SK-N-SH (cell line): ENCODE results near the gene ERCC2. TPM values are rescaled to one million over a fixed set of nuclear protein-coding genes. Genes with fewer than 3 reads are reported as not detected.

ENCODE experiments used
- CTCF ChIA-PET: fragments of 300-600, 350-600 bp; formaldehyde crosslinking; extraction: SDS; loops from one replicate; lab custom pipeline; 2021; lab: Yijun Ruan, JAX
- POLR2A ChIA-PET: fragments of 350-600 bp; sonication (Branson Sonifier 250); formaldehyde crosslinking; extraction: SDS; loops from one replicate; lab custom pipeline; 2020; ENCODE audit warnings: antibody characterized with exemption, inconsistent platforms; lab: Yijun Ruan, JAX
- DNase-seq: peaks from one replicate; pipeline ENCODE4 v3.0.0; 2012
- H2AFZ ChIP-seq: fragments of 200-600 bp; sonication (generic); 2 replicates; pipeline ENCODE4 v1.8.1; 2016; ENCODE audit warnings: antibody characterized with exemption, mild to moderate bottlenecking, low read depth
- H3F3A ChIP-seq: fragments of 200-600 bp; sonication (generic); replicated peaks from 2 replicates; pipeline ENCODE3; 2016; ENCODE audit warnings: antibody characterized with exemption, mild to moderate bottlenecking; ENCODE audit not compliant: insufficient read depth
- H3K27ac ChIP-seq, 2 experiments: fragments of 200-500 bp in 1 of 2; fragments of 200-600 bp in 1 of 2; sonication (Bioruptor generic) in 1 of 2; sonication (generic), shearing (Covaris generic) in 1 of 2; 2 replicates each; pipeline versions ENCODE4 v1.5.1 to v1.6.1; 2014 to 2016; ENCODE audit warnings: low read depth in 2 of 2, inconsistent platforms in 1 of 2, low read length in 1 of 2, mild to moderate bottlenecking in 1 of 2, mixed read lengths in 1 of 2
- H3K27me3 ChIP-seq: fragments of 200-600 bp; sonication (generic), shearing (Covaris generic); 2 replicates; pipeline ENCODE4 v1.6.1; 2016; ENCODE audit warnings: mixed run types; ENCODE audit not compliant: insufficient read depth
- H3K36me3 ChIP-seq, 2 experiments: fragments of 200-500 bp in 1 of 2; fragments of 200-600 bp in 1 of 2; sonication (Bioruptor generic) in 1 of 2; sonication (generic) in 1 of 2; replicated peaks in 1 of 2; 2 replicates each; pipeline versions ENCODE3 to v1.5.1; 2014 to 2016; ENCODE audit warnings: low read length in 1 of 2, mild to moderate bottlenecking in 1 of 2; ENCODE audit not compliant: insufficient read depth in 2 of 2, control insufficient read depth in 1 of 2
- H3K4me1 ChIP-seq, 2 experiments: fragments of 200-500 bp in 1 of 2; fragments of 200-600 bp in 1 of 2; sonication (Bioruptor generic) in 1 of 2; sonication (generic), shearing (Covaris generic) in 1 of 2; 2 replicates each; pipeline versions ENCODE4 v1.5.1 to v1.6.1; 2014 to 2016; ENCODE audit warnings: low read depth in 1 of 2, low read length in 1 of 2, mixed run types in 1 of 2; ENCODE audit not compliant: insufficient read depth in 2 of 2, control insufficient read depth in 1 of 2
- H3K4me2 ChIP-seq: fragments of 200-600 bp; sonication (generic), shearing (Covaris generic); 2 replicates; pipeline ENCODE4 v1.6.1; 2017; ENCODE audit warnings: mixed run types
- H3K4me3 ChIP-seq, 2 experiments: fragments of 200-500 bp in 1 of 2; fragments of 200-600 bp in 1 of 2; sonication (Bioruptor generic) in 1 of 2; sonication (generic), shearing (Covaris generic) in 1 of 2; 2 replicates each; pipeline versions ENCODE4 v1.5.1 to v1.8.1; 2014 to 2016; ENCODE audit warnings: low read depth in 2 of 2, inconsistent platforms in 1 of 2, low read length in 1 of 2, mild to moderate bottlenecking in 1 of 2, mixed read lengths in 1 of 2, moderate library complexity in 1 of 2
- H3K79me2 ChIP-seq: fragments of 200-600 bp; sonication (generic); 2 replicates; pipeline ENCODE4 v1.8.1; 2017; ENCODE audit warnings: mild to moderate bottlenecking; ENCODE audit not compliant: insufficient read depth
- H3K9ac ChIP-seq: fragments of 200-600 bp; sonication (generic); 2 replicates; pipeline ENCODE4 v1.6.1; 2017; ENCODE audit warnings: mixed run types
- H3K9me2 ChIP-seq: fragments of 200-600 bp; sonication (generic); 2 replicates; pipeline ENCODE4 v1.6.1; 2017; ENCODE audit warnings: mixed run types
- H3K9me3 ChIP-seq: fragments of 200-600 bp; sonication (generic); 2 replicates; pipeline ENCODE4 v1.6.1; 2017; ENCODE audit warnings: mixed run types, mild to moderate bottlenecking, moderate library complexity
- H4K20me1 ChIP-seq: fragments of 200-600 bp; sonication (generic); 2 replicates; pipeline ENCODE4 v1.6.1; 2017; ENCODE audit warnings: mild to moderate bottlenecking, mixed run types; ENCODE audit not compliant: insufficient read depth
- ELF1 ChIP-seq: IDR thresholded peaks from 2 replicates; pipeline ENCODE4 v1.4.0; 2012
- FOSL2 ChIP-seq: IDR thresholded peaks from 2 replicates; pipeline ENCODE4 v1.4.0; 2012; ENCODE audit warnings: low read depth, mild to moderate bottlenecking, moderate library complexity, borderline replicate concordance
- FOXJ3 ChIP-seq: sonication (generic); formaldehyde crosslinking; IDR thresholded peaks from 2 replicates; pipeline ENCODE4 v1.5.1; 2020; ENCODE audit warnings: mild to moderate bottlenecking, missing genetic modification reagents
- GABPA ChIP-seq: IDR thresholded peaks from 2 replicates; pipeline ENCODE4 v1.4.0; 2012; ENCODE audit warnings: low read depth, mild to moderate bottlenecking
- JUND ChIP-seq: IDR thresholded peaks from 2 replicates; pipeline ENCODE4 v1.4.0; 2012
- NFIC ChIP-seq: IDR thresholded peaks from 2 replicates; pipeline ENCODE4 v1.4.0; 2012; ENCODE audit warnings: borderline replicate concordance
- RFX5 ChIP-seq: IDR thresholded peaks from 2 replicates; pipeline ENCODE4 v1.6.1; 2012; ENCODE audit warnings: mild to moderate bottlenecking, improper control_type of control experiment, low read length
- WGBS: methylation state at CpG from one replicate; pipeline ENCODE4 v1.1.6; 2017; ENCODE audit warnings: low lambda C conversion rate; 5-methylcytosine and 5-hydroxymethylcytosine counted together
- polyA plus RNA-seq, 3 experiments: library from polyadenylated mRNA; depleted of rRNA; stranded (reverse); fragments of >200 nt; gene quantifications; 2 replicates each; pipeline ENCODE4 v1.2.3, GENCODE V29; 2012
- TF ChIP-seq, protein P1 (sequence below): fragments of 200-600 bp; sonication (generic); IDR thresholded peaks from 2 replicates; pipeline ENCODE4 v1.6.1; 2017; ENCODE audit warnings: antibody characterized with exemption, mild to moderate bottlenecking, moderate library complexity
- TF ChIP-seq, protein P2 (sequence below): IDR thresholded peaks from 2 replicates; pipeline ENCODE4 v1.6.1; 2012; ENCODE audit warnings: mild to moderate bottlenecking, low read depth, low read length, moderate library complexity
- TF ChIP-seq, protein P3 (sequence below): IDR thresholded peaks from 2 replicates; pipeline ENCODE4 v1.4.0; 2012; ENCODE audit warnings: low read depth
- TF ChIP-seq, protein P4 (sequence below): IDR thresholded peaks from 2 replicates; pipeline ENCODE4 v1.4.0; 2012; ENCODE audit warnings: low read depth, borderline replicate concordance

Gene ERCC2
- polyA plus RNA-seq, 1 of the 3 experiments (the other 2 are of a cell fraction): 72.8 TPM

DNA sequence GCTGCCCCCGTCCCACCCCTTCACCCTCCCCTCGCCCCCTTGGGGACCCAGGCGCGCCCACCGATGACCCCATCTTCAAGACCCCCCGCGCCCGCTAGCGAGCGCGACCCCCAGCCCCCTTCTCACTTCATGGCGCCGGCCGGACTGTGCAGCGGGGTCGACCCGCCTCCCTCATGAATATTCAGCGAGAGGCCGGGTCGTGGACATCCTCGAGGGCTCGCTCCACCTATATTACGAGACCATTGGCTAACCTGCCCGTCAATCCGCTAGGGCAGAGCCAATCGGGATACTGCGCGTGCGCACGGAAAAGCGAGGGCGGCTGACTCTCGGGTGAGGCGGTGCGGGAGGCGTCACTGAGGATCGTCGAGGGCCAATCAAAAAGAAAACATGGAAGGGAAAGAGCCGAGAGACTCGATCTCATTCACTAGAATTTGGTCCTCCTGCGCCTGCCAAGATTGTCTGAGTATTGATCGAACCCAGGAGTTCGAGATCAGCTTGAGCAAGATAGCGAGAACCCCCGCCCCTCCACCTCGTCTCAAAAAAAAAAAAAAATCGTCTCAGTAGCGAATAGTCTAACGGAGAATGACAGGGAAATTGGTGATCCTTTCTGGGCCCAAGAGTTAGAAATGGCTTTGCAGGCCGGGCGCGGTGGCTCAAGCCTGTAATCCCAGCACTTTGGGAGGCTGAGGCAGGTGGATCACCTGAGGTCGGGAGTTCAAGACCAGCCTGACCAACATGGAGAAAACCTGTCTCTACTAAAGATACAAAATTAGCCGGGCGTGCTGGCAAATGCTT, at the start of gene ERCC2 (continued):
- TF ChIP-seq, protein P1, sequence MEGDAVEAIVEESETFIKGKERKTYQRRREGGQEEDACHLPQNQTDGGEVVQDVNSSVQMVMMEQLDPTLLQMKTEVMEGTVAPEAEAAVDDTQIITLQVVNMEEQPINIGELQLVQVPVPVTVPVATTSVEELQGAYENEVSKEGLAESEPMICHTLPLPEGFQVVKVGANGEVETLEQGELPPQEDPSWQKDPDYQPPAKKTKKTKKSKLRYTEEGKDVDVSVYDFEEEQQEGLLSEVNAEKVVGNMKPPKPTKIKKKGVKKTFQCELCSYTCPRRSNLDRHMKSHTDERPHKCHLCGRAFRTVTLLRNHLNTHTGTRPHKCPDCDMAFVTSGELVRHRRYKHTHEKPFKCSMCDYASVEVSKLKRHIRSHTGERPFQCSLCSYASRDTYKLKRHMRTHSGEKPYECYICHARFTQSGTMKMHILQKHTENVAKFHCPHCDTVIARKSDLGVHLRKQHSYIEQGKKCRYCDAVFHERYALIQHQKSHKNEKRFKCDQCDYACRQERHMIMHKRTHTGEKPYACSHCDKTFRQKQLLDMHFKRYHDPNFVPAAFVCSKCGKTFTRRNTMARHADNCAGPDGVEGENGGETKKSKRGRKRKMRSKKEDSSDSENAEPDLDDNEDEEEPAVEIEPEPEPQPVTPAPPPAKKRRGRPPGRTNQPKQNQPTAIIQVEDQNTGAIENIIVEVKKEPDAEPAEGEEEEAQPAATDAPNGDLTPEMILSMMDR: no peak
- no peak for TF ChIP-seq FOXJ3
- no peak for TF ChIP-seq FOSL2
- TF ChIP-seq GABPA: no peak
- no peak for TF ChIP-seq RFX5
- TF ChIP-seq ELF1: no peak
- TF ChIP-seq, protein P2, sequence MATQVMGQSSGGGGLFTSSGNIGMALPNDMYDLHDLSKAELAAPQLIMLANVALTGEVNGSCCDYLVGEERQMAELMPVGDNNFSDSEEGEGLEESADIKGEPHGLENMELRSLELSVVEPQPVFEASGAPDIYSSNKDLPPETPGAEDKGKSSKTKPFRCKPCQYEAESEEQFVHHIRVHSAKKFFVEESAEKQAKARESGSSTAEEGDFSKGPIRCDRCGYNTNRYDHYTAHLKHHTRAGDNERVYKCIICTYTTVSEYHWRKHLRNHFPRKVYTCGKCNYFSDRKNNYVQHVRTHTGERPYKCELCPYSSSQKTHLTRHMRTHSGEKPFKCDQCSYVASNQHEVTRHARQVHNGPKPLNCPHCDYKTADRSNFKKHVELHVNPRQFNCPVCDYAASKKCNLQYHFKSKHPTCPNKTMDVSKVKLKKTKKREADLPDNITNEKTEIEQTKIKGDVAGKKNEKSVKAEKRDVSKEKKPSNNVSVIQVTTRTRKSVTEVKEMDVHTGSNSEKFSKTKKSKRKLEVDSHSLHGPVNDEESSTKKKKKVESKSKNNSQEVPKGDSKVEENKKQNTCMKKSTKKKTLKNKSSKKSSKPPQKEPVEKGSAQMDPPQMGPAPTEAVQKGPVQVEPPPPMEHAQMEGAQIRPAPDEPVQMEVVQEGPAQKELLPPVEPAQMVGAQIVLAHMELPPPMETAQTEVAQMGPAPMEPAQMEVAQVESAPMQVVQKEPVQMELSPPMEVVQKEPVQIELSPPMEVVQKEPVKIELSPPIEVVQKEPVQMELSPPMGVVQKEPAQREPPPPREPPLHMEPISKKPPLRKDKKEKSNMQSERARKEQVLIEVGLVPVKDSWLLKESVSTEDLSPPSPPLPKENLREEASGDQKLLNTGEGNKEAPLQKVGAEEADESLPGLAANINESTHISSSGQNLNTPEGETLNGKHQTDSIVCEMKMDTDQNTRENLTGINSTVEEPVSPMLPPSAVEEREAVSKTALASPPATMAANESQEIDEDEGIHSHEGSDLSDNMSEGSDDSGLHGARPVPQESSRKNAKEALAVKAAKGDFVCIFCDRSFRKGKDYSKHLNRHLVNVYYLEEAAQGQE: no peak

DNA sequence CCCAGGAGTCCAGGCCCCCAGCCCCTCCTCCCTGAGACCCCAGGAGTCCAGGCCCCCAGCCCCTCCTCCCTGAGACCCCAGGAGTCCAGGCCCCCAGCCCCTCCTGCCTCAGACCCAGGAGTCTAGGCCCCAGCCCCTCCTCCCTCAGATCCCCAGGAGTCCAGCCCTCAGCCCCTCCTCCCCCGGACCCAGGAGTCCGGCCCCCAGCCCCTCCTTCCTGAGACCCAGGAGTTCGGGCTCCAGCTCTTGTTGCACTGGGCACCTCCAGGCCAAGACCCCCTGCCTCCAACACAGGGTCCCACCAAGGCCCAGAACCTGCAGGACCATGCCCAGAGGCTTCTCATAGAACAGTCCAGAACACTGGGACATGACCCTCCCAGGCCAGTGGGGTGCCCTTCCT, 49.5 kb upstream of the ERCC2 start:
- no peaks in the 10 kb centered on the region for H3K9me2 ChIP-seq
- peaks cover 12 to 14% of the 10 kb centered on the region in 2 experiments for H3K4me1 ChIP-seq
- no peaks in the 10 kb centered on the region for H3K27me3 ChIP-seq
- ChIA-PET CTCF (interaction anchor here (1.2 to 2.7 kb wide), 2 partner anchors 20 to 59 kb away, joined by 3 to 10 read pairs; no protein-coding TSS in a partner anchor), POLR2A (no interaction called here)
- no peak overlapping the region for H3K9ac ChIP-seq
- H3K9me3 ChIP-seq: no peaks in the 10 kb centered on the region
- no peak for DNase-seq
- H3K4me2 ChIP-seq: no peak overlapping the region
- H3K79me2 ChIP-seq: peaks cover 40% of the 10 kb centered on the region
- no peak overlapping the region for H3K27ac ChIP-seq
- no peaks in the 10 kb centered on the region; the same call in 1 of the 2 replicates for H4K20me1 ChIP-seq
- peaks cover 17% of the 10 kb centered on the region for H3F3A ChIP-seq
- TF ChIP-seq, protein P3, sequence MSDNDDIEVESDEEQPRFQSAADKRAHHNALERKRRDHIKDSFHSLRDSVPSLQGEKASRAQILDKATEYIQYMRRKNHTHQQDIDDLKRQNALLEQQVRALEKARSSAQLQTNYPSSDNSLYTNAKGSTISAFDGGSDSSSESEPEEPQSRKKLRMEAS: no peak
- no peak for TF ChIP-seq FOSL2
- TF ChIP-seq, protein P4, sequence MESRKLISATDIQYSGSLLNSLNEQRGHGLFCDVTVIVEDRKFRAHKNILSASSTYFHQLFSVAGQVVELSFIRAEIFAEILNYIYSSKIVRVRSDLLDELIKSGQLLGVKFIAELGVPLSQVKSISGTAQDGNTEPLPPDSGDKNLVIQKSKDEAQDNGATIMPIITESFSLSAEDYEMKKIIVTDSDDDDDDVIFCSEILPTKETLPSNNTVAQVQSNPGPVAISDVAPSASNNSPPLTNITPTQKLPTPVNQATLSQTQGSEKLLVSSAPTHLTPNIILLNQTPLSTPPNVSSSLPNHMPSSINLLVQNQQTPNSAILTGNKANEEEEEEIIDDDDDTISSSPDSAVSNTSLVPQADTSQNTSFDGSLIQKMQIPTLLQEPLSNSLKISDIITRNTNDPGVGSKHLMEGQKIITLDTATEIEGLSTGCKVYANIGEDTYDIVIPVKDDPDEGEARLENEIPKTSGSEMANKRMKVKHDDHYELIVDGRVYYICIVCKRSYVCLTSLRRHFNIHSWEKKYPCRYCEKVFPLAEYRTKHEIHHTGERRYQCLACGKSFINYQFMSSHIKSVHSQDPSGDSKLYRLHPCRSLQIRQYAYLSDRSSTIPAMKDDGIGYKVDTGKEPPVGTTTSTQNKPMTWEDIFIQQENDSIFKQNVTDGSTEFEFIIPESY: no peak
- no peak for TF ChIP-seq NFIC
- TF ChIP-seq GABPA: no peak
- TF ChIP-seq JUND: no peak
- WGBS: 90% methylated on average over 2 of the region's 3 CpGs
- no peak overlapping the region for H3K4me3 ChIP-seq
- no peak overlapping the region for H2AFZ ChIP-seq
- peaks cover 4 to 32% of the 10 kb centered on the region in 2 experiments for H3K36me3 ChIP-seq
